ENCODE results near the gene CEP57L1. TPM values are rescaled to one million over a fixed set of nuclear protein-coding genes. Genes with fewer than 3 reads are reported as not detected.
"Not testable (repeated sequence)": the region's sequence is repeated elsewhere in the genome, so short reads cannot be mapped to it uniquely, and the experiment has no call there.

The CEP57L1 gene
- total and polyA plus RNA-seq, 2 experiments from 2014 or later: 11.9 to 18.7 TPM

DNA sequence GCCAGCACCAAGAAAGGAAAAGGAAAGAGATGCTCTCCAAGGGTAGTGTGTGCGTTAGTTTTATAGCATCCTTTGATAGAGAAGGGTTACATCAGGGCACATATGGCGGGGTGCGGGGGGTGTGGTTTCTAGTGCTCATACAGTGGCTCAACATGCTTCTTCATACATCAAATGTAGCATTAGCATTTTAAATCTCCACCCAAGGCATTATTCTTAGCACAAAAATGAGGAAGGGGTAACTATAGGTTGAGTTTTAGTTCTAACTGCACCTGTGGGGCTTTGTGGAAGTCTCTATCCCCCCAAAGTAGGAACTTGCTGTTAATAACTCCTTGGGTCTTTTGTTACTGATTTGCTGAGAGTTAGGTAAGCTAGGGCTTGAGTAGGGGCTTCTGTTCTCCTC lies 89.3 kb downstream of the CEP57L1 start:
- 64% methylated on average over 3 of the region's 3 CpGs for WGBS (ENCODE audit: low lambda C conversion rate, missing lambda C conversion rate)
- Histone ChIP-seq H3K36me3 (replicated peaks; ENCODE audit: insufficient read depth, low read depth) (no peaks in the 10 kb centered on the region), H3K27ac (no peak overlapping the region), H3K9me3 (ENCODE audit: low read depth) (no peaks in the 10 kb centered on the region), H3K4me1 (ENCODE audit: insufficient read depth) (no peaks in the 10 kb centered on the region), H3K27me3 (no peaks in the 10 kb centered on the region), H3K9me2 (replicated peaks; ENCODE audit: insufficient read depth) (no peaks in the 10 kb centered on the region), H3K4me2 (no peak overlapping the region), H3K4me3 (no peak overlapping the region), H4K20me1 (ENCODE audit: insufficient read depth, poor library complexity, severe bottlenecking) (no peaks in the 10 kb centered on the region), H2AFZ (no peak overlapping the region), H3K79me2 (no peaks in the 10 kb centered on the region)
- no peak for TF ChIP-seq EZH2 (IDR thresholded peaks at IDR 0.05; ENCODE audit: borderline replicate concordance)
- no peak for DNase-seq (ENCODE audit: low spot score)

DNA sequence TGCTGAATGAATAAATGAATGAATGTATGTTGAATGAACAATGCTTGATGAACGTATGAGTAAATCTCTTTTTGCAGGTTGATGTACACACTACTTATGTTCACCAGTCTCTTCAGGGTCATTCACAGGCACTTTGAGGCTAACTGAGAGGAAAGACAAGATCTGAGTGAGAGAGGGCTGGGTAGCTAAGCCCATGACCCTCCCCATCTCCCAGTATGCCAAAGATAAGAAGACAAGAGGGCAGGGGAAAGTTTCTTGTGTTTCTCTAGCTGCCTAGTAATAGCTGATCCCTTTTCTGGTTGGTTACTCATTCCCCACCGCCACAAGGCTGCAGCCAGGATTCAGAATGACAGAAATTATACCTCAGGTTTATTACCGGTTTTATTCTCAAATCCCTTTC lies 90.7 kb downstream of the CEP57L1 start:
- Histone ChIP-seq H3K4me3 (no peak overlapping the region), H3K4me1 (ENCODE audit: insufficient read depth) (no peaks in the 10 kb centered on the region), H3K27ac (no peak overlapping the region), H3K79me2 (no peaks in the 10 kb centered on the region), H3K9me3 (ENCODE audit: low read depth) (no peaks in the 10 kb centered on the region), H3K9me2 (replicated peaks; ENCODE audit: insufficient read depth) (no peaks in the 10 kb centered on the region), H3K4me2 (no peak overlapping the region), H3K36me3 (replicated peaks; ENCODE audit: insufficient read depth, low read depth) (no peaks in the 10 kb centered on the region), H3K27me3 (no peaks in the 10 kb centered on the region), H2AFZ (no peak overlapping the region), H4K20me1 (ENCODE audit: insufficient read depth, poor library complexity, severe bottlenecking) (no peaks in the 10 kb centered on the region)
- no peak for TF ChIP-seq EZH2 (IDR thresholded peaks at IDR 0.05; ENCODE audit: borderline replicate concordance)
- no peak for TF ChIP-seq EZH2phosphoT487 (IDR thresholded peaks at IDR 0.05; ENCODE audit: low read depth, severe bottlenecking, unreplicated experiment)
- TF ChIP-seq, protein P1, sequence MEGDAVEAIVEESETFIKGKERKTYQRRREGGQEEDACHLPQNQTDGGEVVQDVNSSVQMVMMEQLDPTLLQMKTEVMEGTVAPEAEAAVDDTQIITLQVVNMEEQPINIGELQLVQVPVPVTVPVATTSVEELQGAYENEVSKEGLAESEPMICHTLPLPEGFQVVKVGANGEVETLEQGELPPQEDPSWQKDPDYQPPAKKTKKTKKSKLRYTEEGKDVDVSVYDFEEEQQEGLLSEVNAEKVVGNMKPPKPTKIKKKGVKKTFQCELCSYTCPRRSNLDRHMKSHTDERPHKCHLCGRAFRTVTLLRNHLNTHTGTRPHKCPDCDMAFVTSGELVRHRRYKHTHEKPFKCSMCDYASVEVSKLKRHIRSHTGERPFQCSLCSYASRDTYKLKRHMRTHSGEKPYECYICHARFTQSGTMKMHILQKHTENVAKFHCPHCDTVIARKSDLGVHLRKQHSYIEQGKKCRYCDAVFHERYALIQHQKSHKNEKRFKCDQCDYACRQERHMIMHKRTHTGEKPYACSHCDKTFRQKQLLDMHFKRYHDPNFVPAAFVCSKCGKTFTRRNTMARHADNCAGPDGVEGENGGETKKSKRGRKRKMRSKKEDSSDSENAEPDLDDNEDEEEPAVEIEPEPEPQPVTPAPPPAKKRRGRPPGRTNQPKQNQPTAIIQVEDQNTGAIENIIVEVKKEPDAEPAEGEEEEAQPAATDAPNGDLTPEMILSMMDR (IDR thresholded peaks at IDR 0.05; ENCODE audit: poor library complexity): no peak
- 42% methylated on average over 3 of the region's 3 CpGs for WGBS (ENCODE audit: low lambda C conversion rate, missing lambda C conversion rate)
- DNase-seq (ENCODE audit: low spot score): no peak

DNA sequence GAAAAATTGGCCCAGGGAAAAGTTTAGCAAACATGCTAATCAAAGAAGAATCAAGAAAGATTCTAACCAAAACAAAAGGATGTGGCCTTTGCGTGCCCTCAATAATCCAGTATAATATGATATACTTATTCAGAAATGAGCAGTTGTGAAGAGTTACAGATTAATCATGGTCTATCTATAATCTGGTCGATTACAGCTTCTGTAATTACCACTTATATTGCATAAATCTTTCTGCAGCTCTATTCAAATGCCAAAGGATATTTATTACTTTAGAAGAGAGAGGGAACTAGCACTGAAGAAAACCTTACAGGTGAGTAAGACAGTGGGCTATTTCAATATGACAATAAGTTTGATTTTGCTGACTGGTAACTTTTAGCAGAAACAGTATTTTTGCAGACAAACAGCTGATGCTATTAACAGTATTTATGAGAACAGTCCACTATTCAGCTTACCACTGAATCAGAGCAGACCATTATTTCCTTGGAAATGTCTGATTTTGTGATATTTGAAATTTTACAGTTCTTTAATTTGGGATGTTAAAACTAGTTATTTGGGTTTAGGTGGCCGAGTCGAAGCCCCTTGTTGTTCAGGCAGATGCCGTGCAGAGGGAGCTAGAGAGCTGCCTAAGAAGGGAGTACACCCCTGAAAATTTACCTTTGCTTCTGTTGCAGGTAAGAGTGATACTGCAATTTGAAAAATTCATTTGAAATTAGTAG lies 92.2 kb downstream of the CEP57L1 start:
- Histone ChIP-seq H3K79me2 (no peaks in the 10 kb centered on the region), H3K27me3 (no peaks in the 10 kb centered on the region), H3K36me3 (replicated peaks; ENCODE audit: insufficient read depth, low read depth) (no peaks in the 10 kb centered on the region), H2AFZ (no peak overlapping the region), H3K9me2 (replicated peaks; ENCODE audit: insufficient read depth) (no peaks in the 10 kb centered on the region), H4K20me1 (ENCODE audit: insufficient read depth, poor library complexity, severe bottlenecking) (no peaks in the 10 kb centered on the region), H3K4me3 (no peak overlapping the region), H3K4me2 (no peak overlapping the region), H3K4me1 (ENCODE audit: insufficient read depth) (no peaks in the 10 kb centered on the region), H3K9me3 (ENCODE audit: low read depth) (no peaks in the 10 kb centered on the region), H3K27ac (no peak overlapping the region)
- WGBS (ENCODE audit: low lambda C conversion rate, missing lambda C conversion rate): 33% methylated on average over 5 of the region's 5 CpGs
- peak; percentile 73 for DNase-seq (ENCODE audit: low spot score)
- TF ChIP-seq, protein P1 (IDR thresholded peaks at IDR 0.05; ENCODE audit: poor library complexity): peak; percentile 94
- TF ChIP-seq EZH2phosphoT487 (IDR thresholded peaks at IDR 0.05; ENCODE audit: low read depth, severe bottlenecking, unreplicated experiment): no peak

DNA sequence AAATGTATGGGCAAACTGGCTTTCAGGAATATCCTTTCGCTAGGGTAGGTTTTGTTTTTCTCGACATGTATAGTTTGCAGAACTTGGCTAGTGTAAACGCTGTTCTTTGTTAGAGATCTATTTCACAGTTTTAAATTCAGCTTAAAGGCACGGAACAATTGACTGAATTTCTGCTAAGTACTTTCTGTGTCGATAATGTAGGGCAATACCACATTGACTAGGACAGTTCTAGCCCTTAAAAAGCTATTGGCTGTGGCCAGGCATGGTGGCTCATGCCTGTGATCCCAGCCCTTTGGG lies 92.8 kb downstream of the CEP57L1 start:
- no peak for DNase-seq (ENCODE audit: low spot score)
- Histone ChIP-seq H3K9me3 (ENCODE audit: low read depth) (no peaks in the 10 kb centered on the region), H3K27ac (no peak overlapping the region), H3K4me2 (no peak overlapping the region), H3K4me1 (ENCODE audit: insufficient read depth) (no peaks in the 10 kb centered on the region), H3K36me3 (replicated peaks; ENCODE audit: insufficient read depth, low read depth) (no peaks in the 10 kb centered on the region), H4K20me1 (ENCODE audit: insufficient read depth, poor library complexity, severe bottlenecking) (no peaks in the 10 kb centered on the region), H3K27me3 (no peaks in the 10 kb centered on the region), H3K79me2 (no peaks in the 10 kb centered on the region), H2AFZ (no peak overlapping the region), H3K4me3 (no peak overlapping the region), H3K9me2 (replicated peaks; ENCODE audit: insufficient read depth) (no peaks in the 10 kb centered on the region)
- TF ChIP-seq, protein P1 (IDR thresholded peaks at IDR 0.05; ENCODE audit: poor library complexity): no peak
- no peak for TF ChIP-seq EZH2 (IDR thresholded peaks at IDR 0.05; ENCODE audit: borderline replicate concordance)
- no peak for TF ChIP-seq EZH2phosphoT487 (IDR thresholded peaks at IDR 0.05; ENCODE audit: low read depth, severe bottlenecking, unreplicated experiment)
- WGBS (ENCODE audit: low lambda C conversion rate, missing lambda C conversion rate): 40% methylated on average over 5 of the region's 5 CpGs

DNA sequence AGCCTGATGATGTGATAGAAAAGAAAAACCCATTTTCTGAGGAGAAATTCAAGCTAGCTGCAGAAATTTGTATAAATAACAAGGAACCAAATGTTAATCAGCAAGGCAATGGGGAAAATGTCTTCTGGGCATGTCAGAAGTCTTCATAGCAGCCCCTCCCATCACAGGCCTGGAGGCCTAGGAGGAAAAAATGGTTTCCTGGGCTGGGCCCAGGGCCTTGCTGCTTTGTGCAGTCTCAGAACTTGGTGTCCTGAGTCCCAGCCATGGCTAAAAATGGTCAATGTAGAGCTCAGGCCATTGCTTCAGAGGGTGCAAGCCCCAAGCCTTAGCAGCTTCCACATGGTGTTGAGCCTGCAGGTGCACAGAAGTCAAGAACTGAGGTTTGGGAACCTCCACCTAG lies 96.1 kb downstream of the CEP57L1 start:
- H3K4me3 ChIP-seq; H3K79me2 ChIP-seq; H3K9me3 ChIP-seq (ENCODE audit: low read depth); H2AFZ ChIP-seq; H4K20me1 ChIP-seq (ENCODE audit: insufficient read depth, poor library complexity, severe bottlenecking); H3K27ac ChIP-seq; H3K9me2 ChIP-seq (replicated peaks; ENCODE audit: insufficient read depth); H3K36me3 ChIP-seq (replicated peaks; ENCODE audit: insufficient read depth, low read depth); H3K4me2 ChIP-seq; H3K4me1 ChIP-seq (ENCODE audit: insufficient read depth); H3K27me3 ChIP-seq; DNase-seq (ENCODE audit: low spot score): not testable (repeated sequence)
